ENCODE results near the gene ACRV1. TPM values are rescaled to one million over a fixed set of nuclear protein-coding genes. Genes with fewer than 3 reads are reported as not detected.
A peak's percentile ranks its signal among the peaks of the same experiment; 100 is the strongest.

ACRV1 gene
- total RNA-seq, 1 donor from 2014 or later = not detected

DNA sequence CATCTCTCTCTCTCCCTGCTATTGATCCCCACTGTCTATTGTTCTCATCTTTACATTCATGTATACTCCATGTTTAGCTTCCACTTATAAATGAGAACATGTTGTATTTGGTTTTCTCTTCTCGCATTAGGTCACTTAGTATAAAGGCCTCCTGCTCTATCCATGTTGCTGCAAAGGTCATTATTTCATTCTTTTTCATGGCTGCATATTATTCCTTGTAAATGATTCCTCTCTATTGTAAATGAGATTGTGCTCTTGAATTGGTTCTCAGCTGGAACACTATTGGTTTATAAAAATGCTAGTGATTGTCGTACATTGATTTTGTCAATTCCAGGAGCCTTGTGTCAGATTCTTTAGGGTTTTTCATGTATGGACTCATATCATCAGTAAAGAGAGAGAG lies 13.5 kb downstream of the ACRV1 start:
- intact Hi-C loops (cut with DNase I) = no loop called here
- ATAC-seq = no peak
- DNase-seq (ENCODE audit: low spot score) = no peak

DNA sequence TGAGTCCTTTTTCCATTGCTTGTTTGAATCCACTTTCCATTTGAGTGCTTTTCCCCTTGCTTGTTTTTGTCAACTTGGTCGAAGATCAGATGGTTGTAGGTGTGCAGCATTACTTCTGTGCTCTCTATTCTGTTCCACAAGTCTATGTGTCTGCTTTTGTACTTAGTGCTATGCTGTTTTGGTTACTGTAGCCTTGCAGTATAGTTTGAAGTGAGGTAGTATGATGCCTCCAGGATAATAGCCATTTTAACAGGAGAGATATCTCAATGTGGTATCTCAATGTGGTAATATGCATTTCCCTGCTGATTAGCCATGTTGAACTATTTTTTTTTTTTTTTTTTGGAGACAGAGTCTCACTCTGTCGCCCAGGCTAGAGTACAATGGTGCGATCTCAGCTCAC lies 16.7 kb downstream of the ACRV1 start:
- no peak for ATAC-seq
- intact Hi-C loops (cut with DNase I) = no loop called here
- no peak for DNase-seq (ENCODE audit: low spot score)

- no peak for ATAC-seq
These were observed 18.0 kb downstream of the ACRV1 start for GRCh38 chr11:125662689-125663088.

DNA sequence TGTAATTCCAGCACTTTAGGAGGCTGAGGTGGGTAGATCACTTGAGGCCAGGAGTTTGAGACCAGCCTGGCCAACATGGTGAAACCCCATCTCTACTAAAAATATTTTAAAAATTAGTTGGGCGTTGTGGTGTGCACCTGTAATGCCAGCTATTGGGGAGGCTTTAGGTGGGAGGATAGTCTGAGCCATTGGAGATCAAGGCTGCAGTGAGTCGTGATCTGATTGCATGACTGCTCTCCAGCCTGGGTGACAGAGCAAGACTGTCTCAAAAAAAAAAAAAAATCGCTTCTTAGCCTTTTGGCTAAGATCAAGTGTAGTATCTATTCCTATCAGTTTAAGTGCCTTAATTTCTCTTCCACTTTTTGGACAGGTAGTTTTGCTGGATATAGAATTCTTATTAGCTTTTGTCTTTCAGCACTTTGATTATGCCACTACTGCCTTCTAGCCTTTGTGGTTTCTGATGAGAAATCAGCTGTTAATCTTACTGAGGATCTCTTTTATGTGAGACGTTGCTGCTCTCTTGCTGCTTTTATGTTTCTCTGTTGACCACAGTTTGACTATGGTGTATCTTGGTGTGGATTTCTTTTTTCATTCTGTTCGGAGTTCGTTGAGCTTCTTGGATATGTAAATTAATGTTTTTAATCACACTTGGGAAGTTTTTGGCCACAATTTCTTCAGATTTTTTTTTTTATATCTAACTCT lies 31.0 kb downstream of the ACRV1 start:
- DNase-seq (ENCODE audit: low spot score) (no peak), ATAC-seq (no peak)
- intact Hi-C loops (cut with DNase I) = no loop called here

More at GRCh38 chr11:125662689-125663088, 18.0 kb downstream of the ACRV1 start:
- intact Hi-C loops (cut with DNase I) = no loop called here
- DNase-seq (ENCODE audit: low spot score) = no peak

DNA sequence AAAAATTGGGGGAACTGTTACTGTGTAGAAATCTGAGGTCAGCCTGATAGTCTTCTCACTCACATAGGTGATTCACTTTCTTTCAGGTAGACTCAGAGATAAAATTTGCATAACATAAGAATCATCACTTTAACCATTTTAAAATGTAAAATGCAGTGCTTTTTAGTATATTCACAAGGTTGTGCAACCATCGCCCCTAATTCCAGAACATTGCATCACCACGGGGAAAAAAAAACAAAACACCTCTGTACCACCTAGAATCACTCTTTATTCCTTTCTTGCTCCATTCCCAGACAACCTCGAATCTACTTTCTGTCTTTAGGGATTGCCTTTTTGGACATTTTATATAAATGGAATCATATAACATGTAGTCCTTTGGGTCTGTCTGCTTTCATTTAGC lies 34.8 kb downstream of the ACRV1 start:
- intact Hi-C loops (cut with DNase I) = no loop called here

DNA sequence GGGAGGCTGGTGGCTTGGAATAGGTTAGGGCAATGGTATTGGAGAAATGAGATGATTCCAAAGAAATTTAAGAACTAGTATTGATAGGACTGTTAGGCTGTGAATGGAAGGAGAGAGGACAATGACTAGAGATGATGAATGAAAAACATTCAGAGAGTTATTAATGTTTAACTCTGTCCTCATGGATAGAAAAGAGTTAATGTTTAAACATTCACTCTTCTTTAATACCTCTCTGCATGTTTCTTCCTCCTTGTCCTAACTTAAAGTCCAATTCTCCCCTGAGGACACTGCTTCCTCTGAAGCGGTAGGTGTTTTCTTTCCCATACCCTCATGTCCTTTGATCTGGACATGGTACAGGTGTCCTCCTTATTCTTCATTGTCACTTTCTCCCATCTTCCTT lies 42.3 kb downstream of the ACRV1 start:
- DNase-seq (ENCODE audit: low spot score) = no peak
- intact Hi-C loops (cut with DNase I) = no loop called here
- ATAC-seq = no peak

More for the DNA sequence above, 34.8 kb downstream of the ACRV1 start:
- no peak for ATAC-seq
- no peak for DNase-seq (ENCODE audit: low spot score)

GRCh38 chr11:125637840-125638239 lies 42.8 kb downstream of the ACRV1 start:
- intact Hi-C loops (cut with DNase I) = no loop called here

DNA sequence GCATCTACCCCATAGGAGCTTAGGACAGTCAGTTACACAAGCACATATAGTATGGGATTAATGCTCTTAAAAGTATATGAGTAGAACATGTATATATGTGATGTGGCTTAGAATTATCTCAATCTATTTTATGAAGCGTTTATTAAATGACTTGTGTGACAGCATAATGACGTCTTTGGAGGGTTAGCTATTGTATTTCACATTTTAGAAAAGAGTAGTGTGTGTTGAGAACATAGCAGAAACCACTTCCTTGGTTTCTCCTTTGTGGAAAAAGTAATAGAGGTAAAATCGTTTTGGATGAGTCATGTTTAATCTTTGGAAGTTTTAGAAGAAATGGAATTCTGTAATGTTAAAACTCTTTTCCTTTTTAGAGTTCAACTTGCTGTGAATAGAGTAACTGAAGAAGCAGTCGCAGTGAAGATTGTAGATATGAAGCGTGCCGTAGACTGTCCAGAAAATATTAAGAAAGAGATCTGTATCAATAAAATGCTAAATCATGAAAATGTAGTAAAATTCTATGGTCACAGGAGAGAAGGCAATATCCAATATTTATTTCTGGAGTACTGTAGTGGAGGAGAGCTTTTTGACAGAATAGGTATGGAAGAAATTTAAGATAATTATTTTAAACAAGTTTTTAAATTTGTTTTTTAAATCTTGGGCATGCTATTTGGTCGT lies 53.3 kb downstream of the ACRV1 start:
- ATAC-seq = no peak

More at GRCh38 chr11:125637840-125638239, 42.8 kb downstream of the ACRV1 start:
- DNase-seq (ENCODE audit: low spot score) (no peak), ATAC-seq (no peak)

GRCh38 chr11:125626288-125626950 lies 54.2 kb downstream of the ACRV1 start:
- DNase-seq (ENCODE audit: low spot score) = no peak
- ATAC-seq = no peak
- intact Hi-C loops (cut with DNase I) = no loop called here

More for the DNA sequence above, 53.3 kb downstream of the ACRV1 start:
- intact Hi-C loops (cut with DNase I) = no loop called here
- no peak for DNase-seq (ENCODE audit: low spot score)

GRCh38 chr11:125625630-125626287 lies 54.9 kb downstream of the ACRV1 start:
- intact Hi-C loops (cut with DNase I) = no loop called here
- DNase-seq (ENCODE audit: low spot score) (peak; percentile 93), ATAC-seq (peak; percentile 97)

DNA sequence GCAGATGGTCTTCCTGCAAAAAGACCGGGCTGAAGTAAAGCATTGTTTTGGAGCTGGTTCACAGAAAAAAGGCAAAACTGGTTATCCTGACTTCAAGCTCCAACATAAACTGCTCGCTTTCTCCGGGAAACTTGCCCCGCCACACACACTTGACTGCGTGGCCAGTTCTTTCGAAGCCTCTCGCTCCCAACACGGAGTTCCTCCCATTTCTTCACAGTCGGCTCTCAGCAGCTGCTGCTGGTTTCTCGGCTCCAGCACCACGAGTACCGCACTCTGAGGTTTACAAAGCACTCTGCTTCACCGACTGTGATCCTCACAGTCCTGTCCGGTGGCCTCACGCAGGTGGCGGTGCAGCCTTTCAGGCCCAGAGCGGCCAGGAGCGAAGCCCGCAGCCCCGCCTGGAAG lies 55.4 kb downstream of the ACRV1 start:
- intact Hi-C loops (cut with DNase I) = no loop called here
- DNase-seq (ENCODE audit: low spot score) (no peak), ATAC-seq (peak; percentile 59)

DNA sequence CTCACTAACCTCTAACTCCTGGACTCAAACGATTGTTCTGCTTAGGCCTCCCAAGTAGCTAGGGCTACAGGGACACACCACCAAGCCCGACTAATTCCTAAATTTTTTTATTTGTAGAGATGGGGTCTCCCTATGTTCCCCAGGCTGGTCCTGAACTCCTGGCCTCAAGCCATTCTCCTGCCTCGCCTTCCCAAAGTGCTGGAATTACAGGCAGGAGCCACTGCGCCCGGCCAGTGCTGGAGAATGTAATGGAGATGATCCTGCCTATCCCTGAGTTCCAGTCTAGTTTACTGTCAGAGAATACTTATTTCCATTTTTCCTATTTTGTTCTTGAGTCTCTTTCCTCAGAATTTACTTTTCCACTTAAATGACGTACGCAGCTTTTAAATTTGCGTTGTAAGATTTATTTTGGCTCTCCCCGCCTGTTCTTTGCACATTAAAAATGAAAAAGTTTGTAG lies 55.9 kb downstream of the ACRV1 start, which contains the start of gene CHEK1:
CHEK1 (plus strand) TSS at position 408 of the 458 bp plus-strand sequence. CDS start 1,606 bp downstream, outside the sequence.
- intact Hi-C loops (cut with DNase I) = no loop called here
- ATAC-seq (no peak), DNase-seq (ENCODE audit: low spot score) (no peak)

GRCh38 chr11:125623064-125623463 lies 57.6 kb downstream of the ACRV1 start:
- intact Hi-C loops (cut with DNase I) = no loop called here
- ATAC-seq (no peak), DNase-seq (ENCODE audit: low spot score) (no peak)

GRCh38 chr11:125621995-125622394 lies 58.7 kb downstream of the ACRV1 start:
- no peak for ATAC-seq
- intact Hi-C loops (cut with DNase I) = no loop called here
- DNase-seq (ENCODE audit: low spot score) = no peak

Other genes with a start within 250 kb of the ACRV1 start
- 151 TPM for gene FEZ1, start 184.6 kb downstream of the ACRV1 start, total RNA-seq
- 47.1 TPM for gene EI24, start 111.4 kb downstream of the ACRV1 start, total RNA-seq
- 100 TPM for gene STT3A, start 88.0 kb downstream of the ACRV1 start, total RNA-seq
- 1.7 TPM for gene CHEK1, start 55.7 kb downstream of the ACRV1 start, total RNA-seq
- not detected for gene PATE1, start 65.4 kb upstream of the ACRV1 start, total RNA-seq
- not detected for gene PATE2, start 98.0 kb upstream of the ACRV1 start, total RNA-seq
- not detected for gene PATE3, start 107.3 kb upstream of the ACRV1 start, total RNA-seq
- not detected for gene PATE4, start 152.5 kb upstream of the ACRV1 start, total RNA-seq
- gene HYLS1, start 206.8 kb upstream of the ACRV1 start, total RNA-seq = 4.1 TPM
- gene PUS3, start 222.4 kb upstream of the ACRV1 start, total RNA-seq = 10.7 TPM
- gene DDX25, start 223.7 kb upstream of the ACRV1 start, total RNA-seq = 2.2 TPM